ENCODE results near the gene ZNF724. TPM values are rescaled to one million over a fixed set of nuclear protein-coding genes. Genes with fewer than 3 reads are reported as not detected.

The ZNF724 gene
- total RNA-seq, 2 donors from 2014 or later: 1.4 TPM

DNA sequence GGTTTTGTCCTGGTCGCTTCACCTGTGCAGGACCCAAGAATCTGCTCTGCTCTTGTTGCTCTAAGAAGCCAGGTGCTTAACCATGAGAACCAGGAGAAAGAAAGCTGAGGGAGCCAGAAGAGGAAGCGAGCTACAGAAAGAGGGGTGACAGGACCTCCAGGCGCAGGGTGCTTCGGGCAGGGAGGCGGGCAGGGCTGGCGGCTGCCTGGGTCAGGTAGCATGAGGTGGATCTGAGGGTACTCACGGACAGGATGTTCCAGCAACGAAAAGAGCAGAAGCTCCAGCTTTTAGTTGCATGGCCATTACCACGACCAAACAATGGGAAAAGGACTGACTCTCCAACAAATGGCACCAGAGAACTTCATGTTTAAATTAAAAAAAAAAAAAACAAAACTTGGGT is 59.9 kb downstream of the ZNF724 start:
- TF ChIP-seq, protein P1, sequence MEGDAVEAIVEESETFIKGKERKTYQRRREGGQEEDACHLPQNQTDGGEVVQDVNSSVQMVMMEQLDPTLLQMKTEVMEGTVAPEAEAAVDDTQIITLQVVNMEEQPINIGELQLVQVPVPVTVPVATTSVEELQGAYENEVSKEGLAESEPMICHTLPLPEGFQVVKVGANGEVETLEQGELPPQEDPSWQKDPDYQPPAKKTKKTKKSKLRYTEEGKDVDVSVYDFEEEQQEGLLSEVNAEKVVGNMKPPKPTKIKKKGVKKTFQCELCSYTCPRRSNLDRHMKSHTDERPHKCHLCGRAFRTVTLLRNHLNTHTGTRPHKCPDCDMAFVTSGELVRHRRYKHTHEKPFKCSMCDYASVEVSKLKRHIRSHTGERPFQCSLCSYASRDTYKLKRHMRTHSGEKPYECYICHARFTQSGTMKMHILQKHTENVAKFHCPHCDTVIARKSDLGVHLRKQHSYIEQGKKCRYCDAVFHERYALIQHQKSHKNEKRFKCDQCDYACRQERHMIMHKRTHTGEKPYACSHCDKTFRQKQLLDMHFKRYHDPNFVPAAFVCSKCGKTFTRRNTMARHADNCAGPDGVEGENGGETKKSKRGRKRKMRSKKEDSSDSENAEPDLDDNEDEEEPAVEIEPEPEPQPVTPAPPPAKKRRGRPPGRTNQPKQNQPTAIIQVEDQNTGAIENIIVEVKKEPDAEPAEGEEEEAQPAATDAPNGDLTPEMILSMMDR (IDR thresholded peaks at IDR 0.05): no peak
- Histone ChIP-seq H3K9me3 (no peaks in the 10 kb centered on the region), H3K36me3 (no peaks in the 10 kb centered on the region), H3K27ac (no peak overlapping the region), H3K4me1 (no peaks in the 10 kb centered on the region), H3K27me3 (no peaks in the 10 kb centered on the region), H3K4me3 (no peak overlapping the region)
- no peak for DNase-seq (ENCODE audit: low spot score)

DNA sequence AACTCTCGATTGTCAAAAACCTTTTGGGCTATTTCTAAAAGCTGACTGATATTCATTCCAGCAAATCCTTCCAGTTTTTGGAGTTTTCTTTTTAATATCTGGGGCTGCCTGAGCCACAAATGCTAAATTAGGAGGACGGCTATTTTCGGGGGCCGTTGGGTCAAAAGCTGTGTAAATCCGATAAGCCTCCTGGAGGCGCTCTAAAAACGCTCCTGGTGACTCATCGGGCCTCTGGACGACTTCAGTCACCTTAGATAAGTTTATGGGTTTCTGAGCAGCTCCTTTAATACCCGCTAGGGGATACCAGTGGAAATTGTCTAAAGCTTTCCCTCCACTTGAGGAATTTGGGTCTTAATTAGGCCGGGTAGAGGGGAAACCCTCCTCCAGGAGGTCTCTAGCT is 66.9 kb downstream of the ZNF724 start:
- no peak for DNase-seq (ENCODE audit: low spot score)
- TF ChIP-seq, protein P1 (IDR thresholded peaks at IDR 0.05): no peak
- Histone ChIP-seq H3K36me3 (no peaks in the 10 kb centered on the region), H3K9me3 (no peaks in the 10 kb centered on the region), H3K4me1 (no peaks in the 10 kb centered on the region), H3K4me3 (no peak overlapping the region), H3K27ac (no peak overlapping the region), H3K27me3 (no peaks in the 10 kb centered on the region)

Other genes with a start within 250 kb of the ZNF724 start
- 1 to 10 TPM; 4.1 to 4.4 TPM for gene ZNF728, start 247.2 kb downstream of the ZNF724 start, total RNA-seq
- gene ZNF730, start 133.4 kb downstream of the ZNF724 start, total RNA-seq: not detected
- gene ZNF91, start 145.1 kb upstream of the ZNF724 start, total RNA-seq: 100 to 1,000 TPM; 101 TPM

Measured in right atrium auricular region (tissue), 2 donors.